ENCODE data around the gene ARMC8. TPM values are rescaled to one million over a fixed set of nuclear protein-coding genes. Genes with fewer than 3 reads are reported as not detected.

The ARMC8 gene
- total and polyA plus RNA-seq, 12 donors = 17.3 to 103 (median 42.5) TPM

- intact Hi-C loops (cut with DNase I) = no loop called here
- Histone ChIP-seq H3K36me3 (replicated peaks in 1 of 2) (peaks cover 0 to 13% of the 10 kb centered on the region in 2 donors), H3K27ac (no peak overlapping the region), H3K27me3 (no peaks in the 10 kb centered on the region), H3K4me3 (no peak overlapping the region), H3K9me3 (replicated peaks in 1 of 3) (no peaks in the 10 kb centered on the region), H3K4me1 (replicated peaks in 1 of 2) (no peaks in the 10 kb centered on the region)
- WGBS, 4 donors = 71 to 89% (median 78%) methylated on average over 2 of the region's 2 CpGs
- no peak for TF ChIP-seq POLR2A (IDR thresholded peaks at IDR 0.05)
- TF ChIP-seq, protein P1, sequence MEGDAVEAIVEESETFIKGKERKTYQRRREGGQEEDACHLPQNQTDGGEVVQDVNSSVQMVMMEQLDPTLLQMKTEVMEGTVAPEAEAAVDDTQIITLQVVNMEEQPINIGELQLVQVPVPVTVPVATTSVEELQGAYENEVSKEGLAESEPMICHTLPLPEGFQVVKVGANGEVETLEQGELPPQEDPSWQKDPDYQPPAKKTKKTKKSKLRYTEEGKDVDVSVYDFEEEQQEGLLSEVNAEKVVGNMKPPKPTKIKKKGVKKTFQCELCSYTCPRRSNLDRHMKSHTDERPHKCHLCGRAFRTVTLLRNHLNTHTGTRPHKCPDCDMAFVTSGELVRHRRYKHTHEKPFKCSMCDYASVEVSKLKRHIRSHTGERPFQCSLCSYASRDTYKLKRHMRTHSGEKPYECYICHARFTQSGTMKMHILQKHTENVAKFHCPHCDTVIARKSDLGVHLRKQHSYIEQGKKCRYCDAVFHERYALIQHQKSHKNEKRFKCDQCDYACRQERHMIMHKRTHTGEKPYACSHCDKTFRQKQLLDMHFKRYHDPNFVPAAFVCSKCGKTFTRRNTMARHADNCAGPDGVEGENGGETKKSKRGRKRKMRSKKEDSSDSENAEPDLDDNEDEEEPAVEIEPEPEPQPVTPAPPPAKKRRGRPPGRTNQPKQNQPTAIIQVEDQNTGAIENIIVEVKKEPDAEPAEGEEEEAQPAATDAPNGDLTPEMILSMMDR (IDR thresholded peaks at IDR 0.05) = no peak
- DNase-seq = no peak
These were observed 113.5 kb downstream of the ARMC8 start for GRCh38 chr3:138300647-138301046.

- Histone ChIP-seq H3K27me3 (no peaks in the 10 kb centered on the region), H3K36me3 (replicated peaks in 1 of 2) (no peaks in the 10 kb centered on the region), H3K9me3 (replicated peaks in 1 of 3) (no peaks in the 10 kb centered on the region), H3K27ac (no peak overlapping the region), H3K4me3 (no peak overlapping the region), H3K4me1 (replicated peaks in 1 of 2) (no peaks in the 10 kb centered on the region)
- intact Hi-C loops (cut with DNase I) = no loop called here
- no peak for DNase-seq
- WGBS, 4 donors = 90 to 92% (median 91%) methylated on average over 6 of the region's 6 CpGs
- TF ChIP-seq, protein P1 (IDR thresholded peaks at IDR 0.05) = no peak
- TF ChIP-seq POLR2A (IDR thresholded peaks at IDR 0.05) = no peak
These were observed 116.4 kb downstream of the ARMC8 start for GRCh38 chr3:138303474-138303873.

GRCh38 chr3:138307899-138308298 is 120.8 kb downstream of the ARMC8 start:
- H3K36me3 ChIP-seq (replicated peaks in 1 of 2) = no peaks in the 10 kb centered on the region
- intact Hi-C loops (cut with DNase I) = no loop called here
- no peaks in the 10 kb centered on the region for H3K9me3 ChIP-seq (replicated peaks in 1 of 3)
- no peaks in the 10 kb centered on the region for H3K4me1 ChIP-seq (replicated peaks in 1 of 2)
- TF ChIP-seq, protein P1 (IDR thresholded peaks at IDR 0.05) = no peak
- TF ChIP-seq POLR2A (IDR thresholded peaks at IDR 0.05) = no peak
- WGBS, 4 donors = 84 to 92% (median 88%) methylated on average over 5 of the region's 5 CpGs
- no peak for DNase-seq
- no peaks in the 10 kb centered on the region for H3K27me3 ChIP-seq
- no peak overlapping the region for H3K27ac ChIP-seq
- no peak overlapping the region for H3K4me3 ChIP-seq

GRCh38 chr3:138308783-138309182 is 121.7 kb downstream of the ARMC8 start:
- Histone ChIP-seq H3K27me3 (no peaks in the 10 kb centered on the region), H3K9me3 (replicated peaks in 1 of 3) (no peaks in the 10 kb centered on the region), H3K4me1 (replicated peaks in 1 of 2) (no peaks in the 10 kb centered on the region), H3K36me3 (replicated peaks in 1 of 2) (no peaks in the 10 kb centered on the region), H3K27ac (no peak overlapping the region), H3K4me3 (no peak overlapping the region)
- no peak for DNase-seq
- intact Hi-C loops (cut with DNase I) = no loop called here
- TF ChIP-seq, protein P1 (IDR thresholded peaks at IDR 0.05) = no peak
- no peak for TF ChIP-seq POLR2A (IDR thresholded peaks at IDR 0.05)
